Stimulated activated CD4-positive, alpha-beta T cell treated with anti-CD3 and anti-CD28 coated beads, Interleukin-1b, Interleukin-23, amount 100 ng/mL, for 24 hours (primary cell): Measurements from ENCODE around the gene ATG7.

Experiments
- DNase-seq, 4 experiments: peaks; one replicate each; pipeline ENCODE4 v3.0.0-alpha.2; 2020; ENCODE audit warnings: low read depth in 4 of 4, low spot score in 1 of 4

ATG7 gene

DNA sequence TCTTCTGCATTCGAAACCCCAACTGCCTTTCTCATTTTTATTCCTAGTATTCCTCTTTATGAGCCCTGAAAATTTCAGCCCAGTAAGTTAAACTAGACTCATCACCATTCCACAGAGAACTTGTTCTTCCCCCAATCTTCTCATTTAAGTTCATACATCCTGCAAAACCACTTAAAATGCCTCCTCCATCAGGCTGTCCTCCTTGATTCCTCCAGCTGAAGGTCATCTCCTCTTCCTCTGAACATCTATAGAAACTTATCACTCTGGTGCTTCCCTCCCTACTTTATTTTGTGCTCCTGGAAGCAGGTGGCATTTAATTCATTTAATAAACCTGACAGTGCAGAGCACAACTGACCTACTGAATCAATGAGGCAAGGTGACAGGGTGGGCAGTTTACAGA lies 333.2 kb downstream of the ATG7 start:
- DNase-seq, result no peak

DNA sequence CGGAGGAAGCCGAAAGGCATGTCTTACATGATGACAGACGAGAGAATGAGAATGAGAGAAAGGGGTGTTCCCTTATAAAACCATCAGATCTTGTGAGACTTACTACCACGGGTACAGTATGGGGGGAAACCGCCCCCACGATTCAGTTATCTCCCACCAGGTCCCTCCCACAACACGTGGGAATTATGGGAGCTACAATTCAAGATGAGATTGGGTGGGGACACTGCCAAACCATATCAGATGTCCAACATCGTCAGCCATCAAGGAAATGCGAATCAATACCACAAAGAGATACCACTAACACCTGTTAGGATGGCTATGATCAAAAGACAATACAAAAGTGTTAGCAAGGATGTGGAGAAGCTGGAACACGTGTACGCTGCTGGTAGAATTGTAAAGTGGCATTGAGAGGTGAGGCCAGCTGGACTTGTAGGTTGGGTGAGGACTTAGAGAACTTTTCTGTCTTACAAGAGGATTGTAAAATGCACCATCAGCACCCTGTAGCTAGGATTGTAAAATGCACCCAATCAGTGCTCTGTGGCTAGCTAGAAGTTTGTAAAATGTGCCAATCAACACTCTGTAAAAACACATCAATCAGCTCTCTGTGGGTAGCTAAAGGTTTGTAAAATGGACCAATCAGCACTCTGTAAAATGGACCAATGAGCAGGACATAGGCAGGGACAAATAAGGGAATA lies 334.0 kb downstream of the ATG7 start:
- DNase-seq, result no peak

DNA sequence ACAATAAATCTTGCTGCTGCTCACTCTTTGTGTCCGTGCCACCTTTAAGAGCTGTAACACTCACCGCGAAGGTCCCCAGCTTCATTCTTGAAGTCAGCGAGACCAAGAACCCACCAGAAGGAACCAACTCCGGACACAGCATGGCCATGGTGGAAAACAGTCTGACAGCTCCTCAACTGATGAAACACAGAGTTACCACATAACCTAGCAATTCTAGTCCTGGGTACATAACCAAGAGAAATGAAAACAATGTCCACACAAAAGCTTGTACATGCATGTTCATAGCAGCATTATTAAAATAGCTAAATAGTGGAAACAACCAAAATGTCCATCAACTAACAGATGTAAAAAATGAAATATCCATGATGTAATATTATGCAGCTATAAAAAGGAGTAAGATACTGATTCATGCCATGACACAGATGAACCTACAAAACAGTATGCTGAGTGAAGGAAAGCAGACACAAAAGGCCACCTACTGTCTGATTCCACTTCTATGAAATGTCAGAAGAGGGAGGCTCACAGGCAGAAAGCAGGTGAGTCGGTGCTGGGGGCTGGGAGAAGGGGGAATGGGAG lies 334.8 kb downstream of the ATG7 start:
- DNase-seq, result no peak
